ENCODE results near the gene TMEM116.

DNA sequence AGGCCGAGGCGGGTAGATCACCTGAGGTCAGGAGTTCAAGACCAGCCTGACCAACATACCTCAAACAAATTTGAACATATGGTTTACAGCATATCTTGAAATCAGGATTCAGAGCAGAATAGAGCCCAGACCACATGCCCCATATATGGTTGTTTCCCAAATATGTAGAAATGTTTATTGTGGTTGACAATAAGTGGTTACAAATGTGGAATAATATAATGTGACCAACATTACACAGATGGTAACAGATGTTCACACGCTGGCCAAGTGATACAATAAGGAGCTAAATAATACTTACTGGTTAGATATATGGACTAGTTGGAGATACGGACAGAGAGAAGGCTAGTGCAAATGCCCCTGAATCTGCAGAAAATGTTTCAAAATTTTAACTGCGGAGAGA lies 85.6 kb downstream of the TMEM116 start:
- TF ChIP-seq EZH2phosphoT487 (IDR thresholded peaks at IDR 0.05; ENCODE audit: borderline replicate concordance, low read depth, low read length): no peak
- TF ChIP-seq, protein P1, sequence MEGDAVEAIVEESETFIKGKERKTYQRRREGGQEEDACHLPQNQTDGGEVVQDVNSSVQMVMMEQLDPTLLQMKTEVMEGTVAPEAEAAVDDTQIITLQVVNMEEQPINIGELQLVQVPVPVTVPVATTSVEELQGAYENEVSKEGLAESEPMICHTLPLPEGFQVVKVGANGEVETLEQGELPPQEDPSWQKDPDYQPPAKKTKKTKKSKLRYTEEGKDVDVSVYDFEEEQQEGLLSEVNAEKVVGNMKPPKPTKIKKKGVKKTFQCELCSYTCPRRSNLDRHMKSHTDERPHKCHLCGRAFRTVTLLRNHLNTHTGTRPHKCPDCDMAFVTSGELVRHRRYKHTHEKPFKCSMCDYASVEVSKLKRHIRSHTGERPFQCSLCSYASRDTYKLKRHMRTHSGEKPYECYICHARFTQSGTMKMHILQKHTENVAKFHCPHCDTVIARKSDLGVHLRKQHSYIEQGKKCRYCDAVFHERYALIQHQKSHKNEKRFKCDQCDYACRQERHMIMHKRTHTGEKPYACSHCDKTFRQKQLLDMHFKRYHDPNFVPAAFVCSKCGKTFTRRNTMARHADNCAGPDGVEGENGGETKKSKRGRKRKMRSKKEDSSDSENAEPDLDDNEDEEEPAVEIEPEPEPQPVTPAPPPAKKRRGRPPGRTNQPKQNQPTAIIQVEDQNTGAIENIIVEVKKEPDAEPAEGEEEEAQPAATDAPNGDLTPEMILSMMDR (conservative IDR thresholded peaks at IDR 0.05; ENCODE audit: low read length): no peak

Data from OCI-LY7 (cell line).